ENCODE data around the gene PACSIN2.

GRCh38 chr22:42881982-42882656 lies 132.8 kb downstream of the PACSIN2 start:
- no peak for TF ChIP-seq EZH2 (IDR thresholded peaks at IDR 0.05; ENCODE audit: insufficient read depth, low read length)
- TF ChIP-seq CTCF (IDR thresholded peaks at IDR 0.05; ENCODE audit: insufficient read depth, low read depth, low read length) = no peak

Data from astrocyte (in vitro differentiated cells and primary cell).